ENCODE data around the gene GKN2. TPM values are rescaled to one million over a fixed set of nuclear protein-coding genes. Genes with fewer than 3 reads are reported as not detected.

GKN2 gene
- total and polyA plus RNA-seq, 2 of the 13 experiments (the other 11 are each of a cell fraction or from before 2014, with no cell fraction given), result not detected

DNA sequence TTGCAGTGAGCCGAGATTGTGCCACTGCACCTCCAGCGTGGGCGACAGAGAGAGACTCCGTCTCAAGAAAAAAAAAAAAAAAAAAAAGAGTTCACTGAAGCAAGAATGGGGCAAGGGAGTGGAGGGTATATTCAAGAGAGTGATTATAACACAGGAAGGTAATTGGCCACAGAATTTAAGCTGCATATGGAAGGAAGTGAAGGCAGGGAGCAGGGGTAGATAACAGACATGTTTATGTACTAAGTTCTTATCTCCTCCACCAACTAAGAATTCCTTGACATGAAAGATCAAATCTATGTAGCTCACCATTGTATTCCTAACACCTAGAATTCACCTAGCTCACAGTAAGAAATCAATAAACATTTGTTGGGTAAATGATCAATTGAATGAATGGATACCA is 37.3 kb downstream of the GKN2 start (continued):
- TF ChIP-seq, protein P1, sequence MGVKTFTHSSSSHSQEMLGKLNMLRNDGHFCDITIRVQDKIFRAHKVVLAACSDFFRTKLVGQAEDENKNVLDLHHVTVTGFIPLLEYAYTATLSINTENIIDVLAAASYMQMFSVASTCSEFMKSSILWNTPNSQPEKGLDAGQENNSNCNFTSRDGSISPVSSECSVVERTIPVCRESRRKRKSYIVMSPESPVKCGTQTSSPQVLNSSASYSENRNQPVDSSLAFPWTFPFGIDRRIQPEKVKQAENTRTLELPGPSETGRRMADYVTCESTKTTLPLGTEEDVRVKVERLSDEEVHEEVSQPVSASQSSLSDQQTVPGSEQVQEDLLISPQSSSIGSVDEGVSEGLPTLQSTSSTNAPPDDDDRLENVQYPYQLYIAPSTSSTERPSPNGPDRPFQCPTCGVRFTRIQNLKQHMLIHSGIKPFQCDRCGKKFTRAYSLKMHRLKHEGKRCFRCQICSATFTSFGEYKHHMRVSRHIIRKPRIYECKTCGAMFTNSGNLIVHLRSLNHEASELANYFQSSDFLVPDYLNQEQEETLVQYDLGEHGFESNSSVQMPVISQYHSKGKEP (CRISPR knock-in tag; IDR thresholded peaks at IDR 0.05), result no peak
- TF ChIP-seq EP300 (IDR thresholded peaks at IDR 0.05; ENCODE audit: low read depth in 2 of 2, low read length in 2 of 2), result no peak
- TF ChIP-seq EP300 (CRISPR knock-in tag; IDR thresholded peaks at IDR 0.05; ENCODE audit: borderline replicate concordance), result no peak
- TF ChIP-seq MXI1 (IDR thresholded peaks at IDR 0.05; ENCODE audit: borderline replicate concordance, low read depth, low read length), result no peak
- no peak for TF ChIP-seq ZNF296 (CRISPR knock-in tag; conservative IDR thresholded peaks at IDR 0.05)
- TF ChIP-seq, protein P2, sequence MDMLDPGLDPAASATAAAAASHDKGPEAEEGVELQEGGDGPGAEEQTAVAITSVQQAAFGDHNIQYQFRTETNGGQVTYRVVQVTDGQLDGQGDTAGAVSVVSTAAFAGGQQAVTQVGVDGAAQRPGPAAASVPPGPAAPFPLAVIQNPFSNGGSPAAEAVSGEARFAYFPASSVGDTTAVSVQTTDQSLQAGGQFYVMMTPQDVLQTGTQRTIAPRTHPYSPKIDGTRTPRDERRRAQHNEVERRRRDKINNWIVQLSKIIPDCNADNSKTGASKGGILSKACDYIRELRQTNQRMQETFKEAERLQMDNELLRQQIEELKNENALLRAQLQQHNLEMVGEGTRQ (IDR thresholded peaks at IDR 0.05; ENCODE audit: low read depth, low read length), result no peak
- TF ChIP-seq, protein P2 (CRISPR knock-in tag; IDR thresholded peaks at IDR 0.05; ENCODE audit: borderline replicate concordance), result no peak
- no peak for TF ChIP-seq ZNF225 (CRISPR knock-in tag; IDR thresholded peaks at IDR 0.05)
- TF ChIP-seq ZNF30 (CRISPR knock-in tag; IDR thresholded peaks at IDR 0.05), result no peak

DNA sequence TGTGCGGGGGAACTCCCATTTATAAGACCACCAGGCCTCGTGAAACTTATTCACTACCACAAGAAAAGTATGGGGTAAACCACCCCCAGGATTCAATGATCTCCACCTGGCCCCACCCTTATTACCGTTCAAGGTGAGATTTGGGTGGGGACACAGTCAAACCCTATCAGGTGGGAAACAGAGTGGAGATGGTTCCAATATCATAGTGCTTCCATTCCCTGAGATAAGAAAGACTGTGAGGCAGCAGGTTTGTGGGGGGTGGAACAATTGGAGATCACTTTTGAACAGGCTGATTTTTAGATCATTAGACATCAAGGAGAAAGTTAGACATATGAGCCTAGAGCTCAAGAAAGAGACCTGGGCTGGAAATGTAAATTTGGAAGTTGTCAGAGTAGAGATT is 39.3 kb downstream of the GKN2 start:
- in situ Hi-C loops (cut with HindIII; ENCODE audit: extremely low pct_ligation_motif_present, low pct_unique_long_range_greater_than_20kb), result no loop called here
- POLR2A ChIA-PET, result no interaction called here

More for the DNA sequence above, 39.3 kb downstream of the GKN2 start:
- H3K9me3 ChIP-seq (ENCODE audit: low read length), result no peaks in the 10 kb centered on the region
- no peak overlapping the region for H3K4me3 ChIP-seq (replicated peaks in 1 of 3; ENCODE audit: insufficient read depth in 1 of 3, low read depth in 2 of 3, low read length in 3 of 3)
- intact Hi-C loops (cut with micrococcal nuclease; ENCODE audit: unreplicated experiment), result no loop called here
- peaks cover 6% of the 10 kb centered on the region for H3K4me1 ChIP-seq (ENCODE audit: insufficient read depth, low read length)
- H3K36me3 ChIP-seq (replicated peaks in 1 of 2; ENCODE audit: control insufficient read depth in 1 of 2, insufficient read depth in 2 of 2, low read length in 2 of 2), result no peaks in the 10 kb centered on the region
- BruUV-seq (replicated peaks), result no TSS peak
- no peak overlapping the region for H2AFZ ChIP-seq (ENCODE audit: low read length)
- CTCF ChIA-PET (ENCODE audit: low intra/inter-chr PET ratio, low total read pairs), result no interaction called here
- 19% methylated on average over 3 of the region's 3 CpGs for WGBS (ENCODE audit: low lambda C conversion rate)
- DNase-seq (ENCODE audit: low spot score) (no peak), FAIRE-seq (no peak), ATAC-seq (no peak)
- H3K9ac ChIP-seq (ENCODE audit: insufficient read depth, low read depth, low read length), result no peak overlapping the region
- TF ChIP-seq NFIC (IDR thresholded peaks at IDR 0.05; ENCODE audit: low read length) (no peak), ERF (CRISPR knock-in tag; IDR thresholded peaks at IDR 0.05) (no peak), RFXAP (CRISPR knock-in tag; IDR thresholded peaks at IDR 0.05; ENCODE audit: borderline replicate concordance) (no peak), ZNF326 (CRISPR knock-in tag; IDR thresholded peaks at IDR 0.05; ENCODE audit: borderline replicate concordance) (no peak), ZNF138 (CRISPR knock-in tag; IDR thresholded peaks at IDR 0.05; ENCODE audit: low read depth) (no peak), SRSF1 (optimal IDR thresholded peaks at IDR 0.05; ENCODE audit: low read depth, low read length) (no peak)
- TF ChIP-seq, protein P3, sequence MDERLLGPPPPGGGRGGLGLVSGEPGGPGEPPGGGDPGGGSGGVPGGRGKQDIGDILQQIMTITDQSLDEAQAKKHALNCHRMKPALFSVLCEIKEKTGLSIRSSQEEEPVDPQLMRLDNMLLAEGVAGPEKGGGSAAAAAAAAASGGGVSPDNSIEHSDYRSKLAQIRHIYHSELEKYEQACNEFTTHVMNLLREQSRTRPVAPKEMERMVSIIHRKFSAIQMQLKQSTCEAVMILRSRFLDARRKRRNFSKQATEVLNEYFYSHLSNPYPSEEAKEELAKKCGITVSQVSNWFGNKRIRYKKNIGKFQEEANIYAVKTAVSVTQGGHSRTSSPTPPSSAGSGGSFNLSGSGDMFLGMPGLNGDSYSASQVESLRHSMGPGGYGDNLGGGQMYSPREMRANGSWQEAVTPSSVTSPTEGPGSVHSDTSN (CRISPR knock-in tag; IDR thresholded peaks at IDR 0.05), result no peak
- TF ChIP-seq, protein P4, sequence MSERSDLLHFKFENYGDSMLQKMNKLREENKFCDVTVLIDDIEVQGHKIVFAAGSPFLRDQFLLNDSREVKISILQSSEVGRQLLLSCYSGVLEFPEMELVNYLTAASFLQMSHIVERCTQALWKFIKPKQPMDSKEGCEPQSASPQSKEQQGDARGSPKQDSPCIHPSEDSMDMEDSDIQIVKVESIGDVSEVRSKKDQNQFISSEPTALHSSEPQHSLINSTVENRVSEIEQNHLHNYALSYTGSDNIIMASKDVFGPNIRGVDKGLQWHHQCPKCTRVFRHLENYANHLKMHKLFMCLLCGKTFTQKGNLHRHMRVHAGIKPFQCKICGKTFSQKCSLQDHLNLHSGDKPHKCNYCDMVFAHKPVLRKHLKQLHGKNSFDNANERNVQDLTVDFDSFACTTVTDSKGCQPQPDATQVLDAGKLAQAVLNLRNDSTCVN (CRISPR knock-in tag; IDR thresholded peaks at IDR 0.05; ENCODE audit: borderline replicate concordance), result no peak
- TF ChIP-seq, protein P5, sequence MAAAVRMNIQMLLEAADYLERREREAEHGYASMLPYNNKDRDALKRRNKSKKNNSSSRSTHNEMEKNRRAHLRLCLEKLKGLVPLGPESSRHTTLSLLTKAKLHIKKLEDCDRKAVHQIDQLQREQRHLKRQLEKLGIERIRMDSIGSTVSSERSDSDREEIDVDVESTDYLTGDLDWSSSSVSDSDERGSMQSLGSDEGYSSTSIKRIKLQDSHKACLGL (CRISPR knock-in tag; IDR thresholded peaks at IDR 0.05), result no peak
- no peaks in the 10 kb centered on the region for H4K20me1 ChIP-seq (ENCODE audit: insufficient read depth, low read length)
- no peak overlapping the region for H3K27ac ChIP-seq (ENCODE audit: extremely low read length, insufficient read depth, low read length)
- H3K4me2 ChIP-seq (ENCODE audit: low read depth, low read length), result no peak overlapping the region
- peaks cover 3 to 10% of the 10 kb centered on the region in 2 experiments; a peak in 1 of 5 replicates for H3K27me3 ChIP-seq (ENCODE audit: control insufficient read depth in 1 of 2, insufficient read depth in 2 of 2, low read length in 2 of 2)
- H3K79me2 ChIP-seq (ENCODE audit: insufficient read depth, low read length), result no peaks in the 10 kb centered on the region
